GM23248 (cell line): Measurements from ENCODE around the gene BHMT. TPM values are rescaled to one million over a fixed set of nuclear protein-coding genes. Genes with fewer than 3 reads are reported as not detected.
A peak's percentile ranks its signal among the peaks of the same experiment; 100 is the strongest.

Experiments
- DNase-seq: peaks from one replicate; pipeline ENCODE4 v3.0.0-alpha.2; 2015
- H2AFZ ChIP-seq: fragments of 200-600 bp; sonication (generic); 2 replicates; pipeline ENCODE4 v1.6.1; 2016; ENCODE audit warnings: antibody characterized with exemption
- H3F3A ChIP-seq: fragments of 200-600 bp; sonication (generic); 2 replicates; pipeline ENCODE4 v1.6.1; 2016; ENCODE audit warnings: mild to moderate bottlenecking, antibody characterized with exemption, mixed run types; ENCODE audit not compliant: insufficient read depth
- H3K27ac ChIP-seq: fragments of 200-600 bp; sonication (generic); 2 replicates; pipeline ENCODE4 v1.5.1; 2016; ENCODE audit warnings: mild to moderate bottlenecking
- H3K27me3 ChIP-seq: fragments of 200-600 bp; sonication (generic); replicated peaks from 2 replicates; pipeline ENCODE4 v1.6.1; 2016; ENCODE audit warnings: mild to moderate bottlenecking; ENCODE audit not compliant: insufficient read depth
- H3K36me3 ChIP-seq: fragments of 200-600 bp; sonication (generic); 2 replicates; pipeline ENCODE4 v1.6.1; 2016; ENCODE audit warnings: low read depth, mild to moderate bottlenecking
- H3K4me1 ChIP-seq: fragments of 200-600 bp; sonication (generic); 2 replicates; pipeline ENCODE4 v1.6.1; 2016; ENCODE audit warnings: mild to moderate bottlenecking; ENCODE audit not compliant: insufficient read depth
- H3K4me2 ChIP-seq: fragments of 200-600 bp; sonication (generic); one replicate; pipeline ENCODE4 v1.6.1; 2016; ENCODE audit warnings: mild to moderate bottlenecking; ENCODE audit not compliant: unreplicated experiment
- H3K4me3 ChIP-seq: fragments of 200-600 bp; sonication (generic); 2 replicates; pipeline ENCODE4 v1.5.1; 2016; ENCODE audit warnings: mild to moderate bottlenecking
- H3K79me2 ChIP-seq: fragments of 200-600 bp; sonication (generic); 2 replicates; pipeline ENCODE4 v1.6.1; 2016; ENCODE audit warnings: mild to moderate bottlenecking; ENCODE audit not compliant: insufficient read depth
- H3K9ac ChIP-seq: fragments of 200-600 bp; sonication (generic); 2 replicates; pipeline ENCODE4 v1.6.1; 2016; ENCODE audit warnings: mild to moderate bottlenecking
- H3K9me2 ChIP-seq: fragments of 200-600 bp; sonication (generic); 2 replicates; pipeline ENCODE4 v1.6.1; 2016; ENCODE audit warnings: mixed run types, mild to moderate bottlenecking, moderate library complexity; ENCODE audit not compliant: insufficient read depth
- H3K9me3 ChIP-seq: fragments of 200-600 bp; sonication (generic); one replicate; pipeline ENCODE4 v1.6.1; 2017; ENCODE audit warnings: low read depth
- H4K20me1 ChIP-seq: fragments of 200-600 bp; sonication (generic); 2 replicates; pipeline ENCODE4 v1.6.0; 2016; ENCODE audit not compliant: insufficient read depth
- EZH2 ChIP-seq: fragments of 200-600 bp; sonication (generic); IDR thresholded peaks from 2 replicates; pipeline ENCODE4 v1.6.1; 2018; ENCODE audit warnings: antibody characterized with exemption, mild to moderate bottlenecking; ENCODE audit not compliant: insufficient read depth, poor library complexity, severe bottlenecking
- EZH2phosphoT487 ChIP-seq: fragments of 200-600 bp; sonication (generic); IDR thresholded peaks from 2 replicates; pipeline ENCODE4 v1.6.1; 2018; ENCODE audit warnings: antibody characterized with exemption, moderate library complexity, mild to moderate bottlenecking, low read depth; ENCODE audit not compliant: insufficient read depth
- WGBS, 2 experiments: methylation state at CpG; one replicate each; pipeline ENCODE4 v1.1.6; 2015 to 2017; ENCODE audit warnings: low lambda C conversion rate in 2 of 2, low coverage in 1 of 2; ENCODE audit errors: missing lambda C conversion rate in 2 of 2; 5-methylcytosine and 5-hydroxymethylcytosine counted together
- in situ Hi-C: fragments of 300-500 bp; cut with MboI; formaldehyde crosslinking; loops from 2 replicates; pipeline ENCODE4 v1.15.0; 2020
- polyA plus RNA-seq: library from polyadenylated mRNA; unstranded; fragments of >200 nt; fragmentation: Nextera tagmentation; extraction: Ambion mirVana; gene quantifications from 2 replicates; pipeline ENCODE4 v1.2.1, GENCODE V29; 2016
- total RNA-seq: library from RNA; depleted of rRNA; stranded (reverse); fragments of >200 nt; shearing (Covaris generic); gene quantifications from 2 replicates; pipeline ENCODE4 v1.2.3, GENCODE V29; 2014

The BHMT gene
- total and polyA plus RNA-seq, 2 experiments from 2014 or later, result not detected

- H3K4me3 ChIP-seq, result no peak overlapping the region
- H3K79me2 ChIP-seq, result no peaks in the 10 kb centered on the region
- 70 to 78% methylated on average over 2 of the region's 2 CpGs for WGBS, 2 experiments
- H2AFZ ChIP-seq, result no peak overlapping the region
- H3K9ac ChIP-seq, result no peak overlapping the region
- no peak overlapping the region for H3K4me2 ChIP-seq
- no peaks in the 10 kb centered on the region for H3K27me3 ChIP-seq
- no peak overlapping the region for H3K27ac ChIP-seq
- in situ Hi-C loops, result no loop called here
- H3K9me2 ChIP-seq, result no peaks in the 10 kb centered on the region
- no peak for DNase-seq
- no peaks in the 10 kb centered on the region for H3K36me3 ChIP-seq
- H3K4me1 ChIP-seq, result 0 out of 2 replicates have a peak, but pooled peaks cover 3% of the 10 kb centered on the region
- no peaks in the 10 kb centered on the region for H4K20me1 ChIP-seq
- no peaks in the 10 kb centered on the region for H3F3A ChIP-seq
- TF ChIP-seq EZH2, result no peak
- no peaks in the 10 kb centered on the region for H3K9me3 ChIP-seq
Measured at GRCh38 chr5:79080804-79081203, 30.8 kb upstream of the BHMT start.

GRCh38 chr5:79081779-79082178 lies 29.8 kb upstream of the BHMT start:
- Histone ChIP-seq H3K27ac (no peak overlapping the region), H3K4me1 (0 out of 2 replicates have a peak, but pooled peaks cover 3% of the 10 kb centered on the region), H3F3A (no peaks in the 10 kb centered on the region), H3K27me3 (no peaks in the 10 kb centered on the region), H3K36me3 (no peaks in the 10 kb centered on the region), H3K9ac (no peak overlapping the region), H3K9me2 (no peaks in the 10 kb centered on the region), H3K4me2 (no peak overlapping the region), H4K20me1 (no peaks in the 10 kb centered on the region), H3K9me3 (no peaks in the 10 kb centered on the region), H2AFZ (no peak overlapping the region), H3K4me3 (no peak overlapping the region), H3K79me2 (no peaks in the 10 kb centered on the region)
- DNase-seq, result peak; percentile 36
- TF ChIP-seq EZH2phosphoT487, result no peak
- TF ChIP-seq EZH2, result no peak
- in situ Hi-C loops, result no loop called here
- 83 to 92% methylated on average over 5 of the region's 5 CpGs for WGBS, 2 experiments

- in situ Hi-C loops, result no loop called here
- Histone ChIP-seq H3K4me3 (no peak overlapping the region), H3K79me2 (no peaks in the 10 kb centered on the region), H3K9me3 (no peaks in the 10 kb centered on the region), H3K27ac (no peak overlapping the region), H3K4me1 (no peaks in the 10 kb centered on the region), H3F3A (no peaks in the 10 kb centered on the region), H3K27me3 (no peaks in the 10 kb centered on the region), H3K9ac (no peak overlapping the region), H3K36me3 (no peaks in the 10 kb centered on the region), H4K20me1 (no peaks in the 10 kb centered on the region), H2AFZ (no peak overlapping the region), H3K4me2 (no peak overlapping the region), H3K9me2 (no peaks in the 10 kb centered on the region)
- 60 to 67% methylated on average over 2 of the region's 2 CpGs for WGBS, 2 experiments
- TF ChIP-seq EZH2phosphoT487, result no peak
- TF ChIP-seq EZH2, result no peak
- no peak for DNase-seq
Measured at GRCh38 chr5:79086116-79086515, 25.5 kb upstream of the BHMT start.

GRCh38 chr5:79088507-79088906 lies 23.1 kb upstream of the BHMT start:
- H2AFZ ChIP-seq, result no peak overlapping the region
- H3K36me3 ChIP-seq, result no peaks in the 10 kb centered on the region
- TF ChIP-seq EZH2 (no peak), EZH2phosphoT487 (no peak)
- H3K4me1 ChIP-seq, result no peaks in the 10 kb centered on the region
- in situ Hi-C loops, result no loop called here
- 76 to 77% methylated on average over 4 of the region's 4 CpGs for WGBS, 2 experiments
- no peaks in the 10 kb centered on the region for H3F3A ChIP-seq
- no peaks in the 10 kb centered on the region for H3K9me3 ChIP-seq
- H3K79me2 ChIP-seq, result no peaks in the 10 kb centered on the region
- no peak overlapping the region for H3K27ac ChIP-seq
- no peak overlapping the region for H3K4me3 ChIP-seq
- H3K9ac ChIP-seq, result no peak overlapping the region
- H4K20me1 ChIP-seq, result no peaks in the 10 kb centered on the region
- DNase-seq, result no peak
- H3K9me2 ChIP-seq, result no peaks in the 10 kb centered on the region
- no peak overlapping the region for H3K4me2 ChIP-seq
- no peaks in the 10 kb centered on the region for H3K27me3 ChIP-seq

- Histone ChIP-seq H3K9ac (no peak overlapping the region), H3K4me1 (no peaks in the 10 kb centered on the region), H2AFZ (no peak overlapping the region), H3K4me3 (no peak overlapping the region), H3F3A (no peaks in the 10 kb centered on the region), H3K9me2 (no peaks in the 10 kb centered on the region), H3K36me3 (no peaks in the 10 kb centered on the region), H3K79me2 (no peaks in the 10 kb centered on the region), H4K20me1 (no peaks in the 10 kb centered on the region), H3K9me3 (no peaks in the 10 kb centered on the region), H3K27me3 (no peaks in the 10 kb centered on the region), H3K27ac (no peak overlapping the region), H3K4me2 (no peak overlapping the region)
- in situ Hi-C loops, result no loop called here
- no peak for TF ChIP-seq EZH2phosphoT487
- no peak for TF ChIP-seq EZH2
- 68% methylated on average over 3 of the region's 3 CpGs for WGBS, 2 experiments
- DNase-seq, result no peak
Measured at GRCh38 chr5:79091064-79091463, 20.5 kb upstream of the BHMT start.
